T-helper 17 cell (primary cell): ENCODE measurements around the gene PKHD1. TPM values are rescaled to one million over a fixed set of nuclear protein-coding genes. Genes with fewer than 3 reads are reported as not detected.

ENCODE experiments used
- ATAC-seq: fragments of 150-1000 bp; cut with Tn5 transposase; 2 replicates; pipeline ENCODE4 v1.10.0; 2021; ENCODE audit warnings: mild to moderate bottlenecking, moderate library complexity
- DNase-seq, 3 donors: peaks; one replicate each; pipeline versions ENCODE4 v3.0.0 to v3.0.0-alpha.2; 2020 to 2021
- H3K9me3 ChIP-seq: one replicate; pipeline ENCODE4 v1.7.0; 2013; ENCODE audit warnings: low read length, mild to moderate bottlenecking; ENCODE audit not compliant: control insufficient read depth, poor library complexity, severe bottlenecking
- H3K27ac Mint-ChIP-seq: one replicate; pipeline ENCODE4 v1.8.0; 2022; ENCODE audit warnings: mild to moderate bottlenecking, moderate library complexity, mixed read lengths
- H3K27me3 Mint-ChIP-seq: one replicate; pipeline ENCODE4 v1.8.0; 2022; ENCODE audit warnings: mixed read lengths
- H3K36me3 Mint-ChIP-seq: one replicate; pipeline ENCODE4 v1.8.0; 2022; ENCODE audit warnings: low read depth, mixed read lengths
- H3K4me1 Mint-ChIP-seq: one replicate; pipeline ENCODE4 v1.8.0; 2022; ENCODE audit warnings: mild to moderate bottlenecking, mixed read lengths
- H3K4me3 Mint-ChIP-seq: one replicate; pipeline ENCODE4 v1.8.0; 2022; ENCODE audit warnings: mild to moderate bottlenecking, moderate library complexity, mixed read lengths
- total RNA-seq, 4 donors: library from RNA in 2 of 4; stranded (reverse) in 2 of 4; gene quantifications; one replicate each; pipeline ENCODE4 v1.2.3 and lab custom pipeline; 2022 to 2026

Gene PKHD1
- total RNA-seq, 2 donors from 2014 or later, result 0.02 TPM; not detected in 1

DNA sequence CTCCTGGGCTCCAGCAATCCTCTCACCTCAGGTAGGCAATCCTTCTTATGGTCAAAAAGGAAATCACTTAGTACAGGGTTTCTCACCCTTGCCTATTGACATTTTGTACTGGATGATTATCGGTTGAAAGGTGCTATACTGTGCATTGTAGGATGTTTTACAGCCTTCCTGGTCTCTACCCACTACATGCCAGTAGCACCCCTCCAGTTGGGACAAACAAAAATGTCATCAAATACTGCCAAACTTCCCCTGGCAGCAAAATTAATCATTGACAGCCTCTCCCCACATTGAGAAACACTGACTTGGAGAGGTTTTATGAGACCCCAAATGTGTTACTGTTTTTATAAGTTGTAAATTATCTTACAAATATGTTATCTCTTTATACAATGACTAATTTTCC, 368.1 kb downstream of the PKHD1 start:
- ATAC-seq, result no peak
- H3K9me3 ChIP-seq, result no peaks in the 10 kb centered on the region
- H3K27ac Mint-ChIP-seq, result no peak overlapping the region
- H3K4me1 Mint-ChIP-seq, result no peaks in the 10 kb centered on the region
- DNase-seq, result no peak
- no peak overlapping the region for H3K4me3 Mint-ChIP-seq
- no peaks in the 10 kb centered on the region for H3K27me3 Mint-ChIP-seq
- H3K36me3 Mint-ChIP-seq, result no peaks in the 10 kb centered on the region

DNA sequence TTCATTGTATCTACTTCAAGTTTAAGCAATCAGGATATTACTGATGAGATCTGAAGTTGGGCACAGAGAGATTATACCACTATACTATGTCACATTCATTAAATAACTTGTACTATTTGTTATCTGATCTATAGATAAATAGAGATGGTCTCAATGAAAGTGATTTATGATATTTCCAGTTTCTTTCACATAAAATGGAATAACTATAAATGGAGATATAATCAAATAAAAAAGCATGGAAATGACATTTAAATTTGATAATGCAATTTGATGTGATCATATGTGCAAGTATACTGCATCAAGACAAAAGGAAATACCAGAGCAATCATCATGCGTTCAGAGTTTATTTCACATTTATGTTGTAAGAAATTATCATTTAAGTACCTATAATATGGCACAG, 368.9 kb downstream of the PKHD1 start:
- Mint-ChIP-seq H3K4me1 (no peaks in the 10 kb centered on the region), H3K27ac (no peak overlapping the region), H3K27me3 (no peaks in the 10 kb centered on the region), H3K4me3 (no peak overlapping the region), H3K36me3 (no peaks in the 10 kb centered on the region)
- ATAC-seq (no peak), DNase-seq (no peak)
- no peaks in the 10 kb centered on the region for H3K9me3 ChIP-seq

DNA sequence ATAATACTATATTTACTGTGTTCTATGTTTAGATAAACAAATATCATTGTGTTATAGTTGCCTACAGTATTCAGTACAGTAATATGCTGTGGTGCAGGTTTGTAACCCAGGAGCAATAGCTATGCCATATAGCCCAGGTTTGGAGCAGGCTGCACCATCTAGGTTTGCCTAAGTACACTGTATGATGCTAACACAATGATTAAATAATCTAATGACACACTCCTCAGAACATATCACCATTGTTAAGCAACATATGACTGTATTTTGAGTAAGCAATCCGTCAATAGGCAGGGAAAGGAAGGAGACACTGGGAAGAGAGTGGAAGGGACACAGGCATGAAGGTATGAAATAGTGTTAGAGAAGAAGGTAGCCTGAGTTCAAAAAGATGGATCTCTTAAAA, 369.9 kb downstream of the PKHD1 start:
- Mint-ChIP-seq H3K27me3 (no peaks in the 10 kb centered on the region), H3K36me3 (no peaks in the 10 kb centered on the region), H3K4me1 (no peaks in the 10 kb centered on the region), H3K27ac (no peak overlapping the region), H3K4me3 (no peak overlapping the region)
- ATAC-seq, result no peak
- DNase-seq, result no peak
- no peaks in the 10 kb centered on the region for H3K9me3 ChIP-seq

DNA sequence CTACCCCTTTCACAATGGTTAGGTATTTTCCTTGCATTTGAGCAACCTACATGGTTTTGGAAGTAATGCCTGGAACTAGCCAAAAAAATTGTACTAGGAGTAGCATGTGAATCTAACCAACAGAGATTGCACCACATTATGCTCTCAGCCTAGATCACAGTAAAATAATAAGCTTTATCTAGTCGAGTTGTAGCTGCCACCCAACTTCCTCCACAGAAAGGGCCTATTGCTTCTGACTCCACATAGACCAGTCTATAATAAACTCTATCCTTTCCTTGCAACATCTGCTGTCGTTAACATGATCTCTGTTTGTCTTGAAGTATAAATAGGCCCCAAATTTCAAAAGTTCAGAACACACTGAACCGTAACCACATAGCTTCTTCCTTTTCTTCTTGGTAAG, 375.5 kb downstream of the PKHD1 start:
- H3K27ac Mint-ChIP-seq, result no peak overlapping the region
- no peak overlapping the region for H3K4me3 Mint-ChIP-seq
- ATAC-seq, result no peak
- no peaks in the 10 kb centered on the region for H3K9me3 ChIP-seq
- H3K4me1 Mint-ChIP-seq, result no peaks in the 10 kb centered on the region
- no peaks in the 10 kb centered on the region for H3K27me3 Mint-ChIP-seq
- DNase-seq, result no peak
- no peaks in the 10 kb centered on the region for H3K36me3 Mint-ChIP-seq

DNA sequence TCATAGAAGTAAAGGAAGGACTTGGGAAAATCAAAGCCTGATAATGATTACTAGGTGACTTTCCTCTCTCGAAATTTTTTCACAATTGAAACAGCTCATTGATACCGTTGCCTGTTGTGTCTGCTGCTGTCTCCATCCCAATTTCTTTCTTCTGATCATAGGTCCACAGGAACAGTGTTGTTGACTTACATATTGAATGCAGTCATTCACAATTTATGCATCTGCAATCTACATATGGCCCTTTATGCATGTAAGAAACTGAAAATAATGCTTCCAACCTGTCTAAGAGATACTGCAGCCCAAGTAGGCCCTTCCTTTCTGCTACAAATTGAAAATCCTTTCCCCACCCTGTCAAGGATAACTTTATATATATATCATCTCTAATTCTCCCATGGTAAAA, 381.3 kb downstream of the PKHD1 start:
- H3K27ac Mint-ChIP-seq, result no peak overlapping the region
- DNase-seq (no peak), ATAC-seq (no peak)
- no peaks in the 10 kb centered on the region for H3K4me1 Mint-ChIP-seq
- no peaks in the 10 kb centered on the region for H3K36me3 Mint-ChIP-seq
- H3K4me3 Mint-ChIP-seq, result no peak overlapping the region
- H3K9me3 ChIP-seq, result no peaks in the 10 kb centered on the region
- no peaks in the 10 kb centered on the region for H3K27me3 Mint-ChIP-seq

DNA sequence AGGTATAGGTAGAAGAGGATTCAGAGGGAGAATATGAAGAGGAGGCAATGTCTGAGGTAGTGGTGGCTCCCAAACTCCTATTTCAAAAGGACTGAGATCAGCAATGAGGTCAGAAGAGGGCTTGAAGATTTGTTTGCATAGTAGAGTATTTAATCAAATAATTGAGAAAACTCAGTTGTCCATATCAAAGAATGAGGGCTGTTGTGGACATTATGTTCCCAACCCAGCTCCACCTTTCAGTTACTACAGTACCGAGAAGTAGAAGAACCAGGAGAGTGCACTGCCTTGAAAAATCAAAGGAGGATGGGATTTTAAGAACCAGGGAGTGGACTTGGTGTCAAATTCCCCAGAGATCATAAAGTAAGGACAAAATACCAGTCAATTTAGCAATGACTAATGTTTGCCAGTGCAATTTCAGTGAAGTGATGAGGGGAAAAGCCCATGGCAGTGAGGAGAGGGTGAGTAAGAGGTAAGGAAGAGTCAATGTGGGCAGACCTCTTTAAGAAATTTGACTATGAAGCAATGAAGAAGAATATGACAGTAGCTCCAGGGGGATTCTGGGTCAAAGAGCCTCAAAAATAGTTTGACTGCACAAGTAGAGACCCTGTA, 382.4 kb downstream of the PKHD1 start:
- no peaks in the 10 kb centered on the region for H3K9me3 ChIP-seq
- H3K4me1 Mint-ChIP-seq, result no peaks in the 10 kb centered on the region
- H3K36me3 Mint-ChIP-seq, result no peaks in the 10 kb centered on the region
- no peak overlapping the region for H3K4me3 Mint-ChIP-seq
- H3K27ac Mint-ChIP-seq, result no peak overlapping the region
- ATAC-seq (no peak), DNase-seq (no peak)
- no peaks in the 10 kb centered on the region for H3K27me3 Mint-ChIP-seq

DNA sequence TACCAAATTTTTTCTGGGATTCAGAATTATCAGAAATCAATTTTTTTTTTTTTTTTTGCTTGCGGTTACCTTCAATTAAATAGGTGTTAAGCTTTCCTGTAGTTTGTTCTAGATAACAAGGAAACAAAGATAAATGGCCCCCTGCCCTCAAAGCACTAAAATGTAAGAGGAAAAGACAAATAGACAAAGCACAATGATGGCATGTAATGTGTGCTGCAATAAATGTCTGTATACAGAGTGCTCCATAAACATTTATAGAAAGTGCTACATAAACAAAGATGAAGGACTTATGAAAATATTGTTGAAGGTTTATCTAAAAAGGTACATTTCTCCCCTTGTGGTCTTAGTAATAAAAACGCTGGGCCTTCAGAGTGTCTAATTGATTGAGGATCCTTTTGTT, 384.6 kb downstream of the PKHD1 start:
- no peak overlapping the region for H3K27ac Mint-ChIP-seq
- no peaks in the 10 kb centered on the region for H3K36me3 Mint-ChIP-seq
- no peaks in the 10 kb centered on the region for H3K9me3 ChIP-seq
- no peaks in the 10 kb centered on the region for H3K27me3 Mint-ChIP-seq
- H3K4me1 Mint-ChIP-seq, result no peaks in the 10 kb centered on the region
- ATAC-seq (no peak), DNase-seq (no peak)
- no peak overlapping the region for H3K4me3 Mint-ChIP-seq

DNA sequence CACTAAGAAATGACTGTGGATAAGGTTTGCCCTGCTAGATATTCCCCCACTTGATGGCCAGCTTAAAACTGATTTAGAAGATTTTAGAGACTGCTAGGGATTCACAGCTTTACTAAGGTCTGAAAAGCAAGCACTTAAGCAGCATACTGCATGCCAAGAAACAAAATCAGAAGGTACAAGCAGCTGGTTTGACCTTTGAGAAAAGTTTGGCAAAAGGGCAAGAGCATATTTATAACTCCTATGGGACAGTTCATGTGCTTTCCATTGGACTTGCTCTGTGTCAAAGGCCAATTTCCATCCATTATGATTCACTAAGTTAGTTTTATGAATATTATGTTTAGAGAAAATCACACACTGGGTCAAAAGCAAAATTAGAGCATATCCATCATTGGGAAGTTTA, 402.8 kb downstream of the PKHD1 start:
- Mint-ChIP-seq H3K27me3 (no peaks in the 10 kb centered on the region), H3K27ac (no peak overlapping the region), H3K36me3 (no peaks in the 10 kb centered on the region), H3K4me1 (no peaks in the 10 kb centered on the region), H3K4me3 (no peak overlapping the region)
- ATAC-seq, result no peak
- H3K9me3 ChIP-seq, result no peaks in the 10 kb centered on the region
- DNase-seq, result no peak

DNA sequence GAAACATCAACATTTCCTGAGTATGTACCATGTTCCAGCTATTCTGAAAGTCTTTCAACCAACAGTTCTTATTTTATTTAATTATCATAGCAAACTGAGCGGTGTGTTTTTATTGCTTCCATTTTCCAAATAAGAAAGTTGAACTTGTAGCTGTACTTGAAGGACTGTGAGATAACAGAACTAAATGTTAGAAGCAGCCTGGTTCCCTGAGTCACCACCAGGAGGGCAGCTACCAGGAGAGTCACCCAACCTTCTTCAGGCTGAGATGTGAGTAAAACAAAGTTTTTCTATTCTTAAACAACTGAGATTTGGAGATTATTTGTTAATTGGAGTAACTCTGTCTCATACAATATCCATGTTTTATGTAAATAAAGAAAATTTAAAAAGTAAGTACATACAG, 403.4 kb downstream of the PKHD1 start:
- H3K27me3 Mint-ChIP-seq, result no peaks in the 10 kb centered on the region

DNA sequence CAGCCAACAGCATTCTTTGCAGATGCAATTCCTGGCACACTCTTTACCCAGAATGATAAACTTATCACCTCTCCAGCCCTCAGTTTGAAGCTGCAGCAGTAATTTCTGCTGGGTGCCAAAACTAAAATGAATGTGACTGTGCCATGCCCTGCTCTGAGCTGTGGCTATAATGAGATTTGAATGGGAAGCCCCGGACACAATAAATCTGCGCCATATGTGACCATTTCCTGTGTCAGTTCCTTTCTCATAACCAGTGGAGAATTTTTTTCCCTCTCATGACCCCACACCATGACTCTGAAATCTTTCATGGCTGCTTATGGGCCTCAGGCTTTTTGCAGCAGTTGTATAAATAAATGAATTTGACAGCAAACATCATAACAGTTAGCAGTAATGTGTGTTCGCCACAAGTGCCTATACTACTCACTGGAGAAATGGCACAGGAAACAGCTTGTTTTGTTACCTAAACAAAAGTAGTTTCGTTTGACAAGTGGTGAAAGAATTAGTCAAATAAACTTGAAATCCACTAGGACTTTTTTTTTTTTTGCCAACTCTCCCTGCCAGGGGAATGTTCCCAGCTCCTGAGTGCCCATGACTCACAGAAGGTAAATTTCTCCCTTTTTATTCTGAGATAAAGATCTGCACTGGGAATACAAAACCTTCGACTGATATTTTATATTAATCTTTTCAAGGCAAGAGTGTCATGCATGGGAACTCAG, 408.4 kb downstream of the PKHD1 start:
- Mint-ChIP-seq H3K4me1 (no peaks in the 10 kb centered on the region), H3K27me3 (no peaks in the 10 kb centered on the region)

More for the DNA sequence above, 403.4 kb downstream of the PKHD1 start:
- H3K4me3 Mint-ChIP-seq, result no peak overlapping the region
- H3K4me1 Mint-ChIP-seq, result no peaks in the 10 kb centered on the region
- no peak for ATAC-seq
- no peaks in the 10 kb centered on the region for H3K9me3 ChIP-seq
- H3K36me3 Mint-ChIP-seq, result no peaks in the 10 kb centered on the region
- H3K27ac Mint-ChIP-seq, result no peak overlapping the region
- DNase-seq, result no peak

DNA sequence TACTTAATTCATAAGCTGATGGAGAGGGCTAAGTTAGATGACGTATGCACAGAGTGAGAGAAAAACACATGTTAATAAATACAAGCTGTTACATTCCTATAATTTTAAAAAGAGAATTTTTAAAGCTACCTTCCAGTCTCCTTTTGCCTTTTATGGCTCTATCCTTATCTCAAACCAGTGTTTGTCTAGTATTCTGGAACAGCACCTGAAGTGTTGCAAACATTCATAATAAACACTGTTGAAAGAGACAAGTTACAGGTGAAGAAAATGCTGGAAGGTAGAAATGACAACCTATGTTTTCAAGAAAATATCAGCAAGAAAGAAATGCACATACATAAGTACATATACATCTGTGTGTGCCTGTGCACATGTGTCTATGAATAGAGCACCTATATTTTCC, 409.1 kb downstream of the PKHD1 start:
- Mint-ChIP-seq H3K4me3 (no peak overlapping the region), H3K36me3 (no peaks in the 10 kb centered on the region)

More for the DNA sequence above, 408.4 kb downstream of the PKHD1 start:
- DNase-seq (no peak), ATAC-seq (no peak)
- Mint-ChIP-seq H3K4me3 (no peak overlapping the region), H3K36me3 (no peaks in the 10 kb centered on the region), H3K27ac (no peak overlapping the region)
- no peaks in the 10 kb centered on the region for H3K9me3 ChIP-seq

DNA sequence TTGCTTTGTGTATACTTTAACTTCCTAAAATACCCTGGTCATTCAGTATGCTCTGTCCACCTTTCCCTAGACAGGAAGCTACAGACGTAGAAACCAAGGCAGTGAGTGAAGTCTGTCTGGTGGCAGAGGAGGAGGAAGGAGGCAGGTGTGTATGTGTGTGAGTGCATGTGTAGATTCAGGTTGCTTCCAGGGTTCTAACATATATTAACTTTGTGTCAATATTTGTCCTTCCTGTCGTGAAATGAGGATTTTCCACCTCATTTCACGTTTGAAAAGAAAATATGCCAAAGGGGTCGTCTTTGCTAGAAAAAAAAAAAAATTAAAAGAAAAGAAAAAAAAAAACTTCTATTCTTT, 411.5 kb downstream of the PKHD1 start:
- Mint-ChIP-seq H3K27ac (no peak overlapping the region), H3K4me3 (no peak overlapping the region), H3K27me3 (no peaks in the 10 kb centered on the region), H3K36me3 (no peaks in the 10 kb centered on the region), H3K4me1 (no peaks in the 10 kb centered on the region)
- no peaks in the 10 kb centered on the region for H3K9me3 ChIP-seq
- ATAC-seq (no peak), DNase-seq (no peak)

More for the DNA sequence above, 409.1 kb downstream of the PKHD1 start:
- Mint-ChIP-seq H3K4me1 (no peaks in the 10 kb centered on the region), H3K27ac (no peak overlapping the region), H3K27me3 (no peaks in the 10 kb centered on the region)
- H3K9me3 ChIP-seq, result no peaks in the 10 kb centered on the region
- no peak for DNase-seq
- no peak for ATAC-seq

DNA sequence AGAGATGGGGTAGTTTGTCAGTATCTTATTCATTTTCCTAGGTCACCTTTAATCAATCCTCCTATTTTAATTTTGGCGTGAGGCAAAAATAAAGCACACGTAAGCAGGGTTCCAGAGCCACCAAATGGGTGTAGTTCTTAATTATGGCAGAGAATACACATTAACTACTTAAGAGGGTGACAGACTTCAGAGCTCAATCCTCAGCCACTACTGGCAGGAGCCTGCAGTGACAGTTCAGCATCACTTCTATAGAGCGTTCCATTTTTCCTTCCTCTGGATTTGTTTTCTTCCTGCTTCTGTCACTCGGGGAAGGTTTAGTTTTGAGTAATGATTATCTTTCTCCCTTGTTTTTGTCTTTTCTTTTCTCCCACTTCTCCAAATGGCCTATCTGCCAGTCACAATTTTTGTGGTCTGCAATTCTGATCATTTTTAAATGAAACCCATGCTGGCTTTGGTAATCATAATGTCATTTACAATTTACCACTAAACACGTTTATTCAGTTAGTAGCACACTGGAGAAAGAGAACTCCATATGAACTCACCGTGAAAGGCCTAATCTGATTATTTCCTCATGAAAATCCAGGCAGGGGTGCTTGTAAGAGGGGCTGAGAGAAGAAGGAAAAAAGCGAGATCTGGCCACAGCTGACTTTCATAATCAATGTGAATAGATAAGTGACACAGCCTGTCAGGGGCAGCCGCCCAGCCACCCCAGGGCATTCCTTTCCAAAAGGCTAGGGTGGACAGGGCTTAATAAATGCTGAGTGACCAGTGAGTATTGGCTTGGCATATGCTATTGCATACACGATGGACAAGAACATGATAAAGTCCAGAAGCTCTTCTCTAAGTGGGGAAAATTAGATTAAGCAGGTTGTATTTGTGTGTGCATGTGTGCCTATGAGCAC, 412.1 kb downstream of the PKHD1 start:
- ATAC-seq, result no peak
- Mint-ChIP-seq H3K27ac (no peak overlapping the region), H3K36me3 (no peaks in the 10 kb centered on the region), H3K4me3 (no peak overlapping the region), H3K27me3 (no peaks in the 10 kb centered on the region), H3K4me1 (no peaks in the 10 kb centered on the region)
- H3K9me3 ChIP-seq, result no peaks in the 10 kb centered on the region
- no peak for DNase-seq
